GM12875 (cell line): Measurements from ENCODE around the gene EEF1A2.

Experiments
- H3K4me3 ChIP-seq: one replicate; pipeline ENCODE4 v1.5.1; 2011; ENCODE audit warnings: low read depth, low read length, control low read depth
- CTCF ChIP-seq: IDR thresholded peaks from 2 replicates; pipeline ENCODE4 v1.5.1; 2011; ENCODE audit warnings: low read depth, mild to moderate bottlenecking, control low read depth, inconsistent platforms, low read length, moderate library complexity, borderline replicate concordance; ENCODE audit not compliant: insufficient read depth

Gene EEF1A2

GRCh38 chr20:63447320-63447719, 51.6 kb downstream of the EEF1A2 start:
- TF ChIP-seq CTCF: no peak
- H3K4me3 ChIP-seq: no peak overlapping the region

GRCh38 chr20:63446216-63447024, 52.5 kb downstream of the EEF1A2 start:
- no peak overlapping the region for H3K4me3 ChIP-seq
- TF ChIP-seq CTCF: no peak

GRCh38 chr20:63445075-63445734, 53.7 kb downstream of the EEF1A2 start:
- no peak overlapping the region for H3K4me3 ChIP-seq
- TF ChIP-seq CTCF: no peak

GRCh38 chr20:63444548-63444947, 54.3 kb downstream of the EEF1A2 start:
- no peak for TF ChIP-seq CTCF
- H3K4me3 ChIP-seq: no peak overlapping the region

- H3K4me3 ChIP-seq: no peak overlapping the region
- no peak for TF ChIP-seq CTCF
Observed at GRCh38 chr20:63443606-63444395, 55.1 kb downstream of the EEF1A2 start.

GRCh38 chr20:63442100-63442493, 56.8 kb downstream of the EEF1A2 start:
- no peak overlapping the region for H3K4me3 ChIP-seq
- TF ChIP-seq CTCF: peak; percentile 81
